NCI-H2107 (cell line): ENCODE results near the gene ALLC.

ENCODE experiments used
- DNase-seq: peaks from one replicate; lab custom pipeline; 2025; lab: John Stamatoyannopoulos, UW

The ALLC gene

DNA sequence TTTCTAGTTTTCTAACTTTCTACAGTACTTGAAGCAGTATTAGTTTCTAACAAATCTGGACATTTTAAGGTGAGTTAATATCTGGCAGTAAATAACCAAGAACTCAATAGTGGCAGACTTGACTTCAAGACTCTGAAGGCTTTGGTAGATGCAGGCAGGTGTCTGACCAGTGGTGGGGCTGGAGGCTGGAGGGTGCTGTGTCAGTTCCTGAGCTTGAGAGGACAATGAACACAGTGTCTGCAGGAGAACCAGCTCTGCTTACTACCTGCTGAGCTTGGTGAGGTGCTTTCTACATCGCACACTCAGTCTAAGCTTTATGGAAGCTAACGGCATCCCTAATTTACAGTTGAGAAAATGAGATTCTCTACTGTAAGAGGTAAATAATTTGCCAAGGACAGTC is 21.2 kb downstream of the ALLC start:
- DNase-seq = no peak

DNA sequence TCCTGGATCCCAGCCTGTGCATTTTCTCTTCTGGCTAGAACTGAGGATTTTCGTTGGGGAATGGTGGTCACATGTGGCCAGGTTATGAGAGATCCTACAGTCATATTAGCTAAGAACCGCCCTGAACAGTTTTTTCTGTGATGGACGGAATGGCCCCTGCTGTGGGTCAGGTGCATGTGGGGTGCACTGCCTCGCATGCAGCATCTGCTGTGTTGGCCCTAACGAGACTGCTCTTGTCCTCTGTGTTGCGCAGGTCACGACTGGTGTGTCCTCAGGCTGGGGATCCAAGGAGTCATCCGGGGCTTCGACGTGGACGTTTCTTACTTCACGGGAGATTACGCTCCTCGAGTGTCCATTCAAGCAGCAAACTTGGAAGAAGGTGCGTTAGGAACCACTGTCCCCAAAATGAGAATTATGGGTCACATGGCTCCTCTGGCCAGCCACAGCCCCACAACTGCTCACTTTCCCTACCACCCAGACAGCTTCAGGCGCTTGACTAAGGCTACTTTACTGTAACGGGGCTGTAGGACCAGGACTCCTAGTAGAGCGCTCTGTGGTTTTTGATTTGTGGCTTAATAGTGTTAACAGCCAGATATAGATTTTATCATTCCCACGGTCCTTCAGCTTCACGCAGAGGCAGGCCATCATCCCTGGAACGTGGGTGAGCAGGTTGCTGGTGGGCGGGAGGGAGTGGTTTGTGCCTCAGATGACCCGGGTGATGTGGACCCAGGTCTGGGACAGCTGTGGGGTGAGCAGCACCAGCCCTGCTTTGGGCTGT is 21.8 kb downstream of the ALLC start:
- DNase-seq = no peak

DNA sequence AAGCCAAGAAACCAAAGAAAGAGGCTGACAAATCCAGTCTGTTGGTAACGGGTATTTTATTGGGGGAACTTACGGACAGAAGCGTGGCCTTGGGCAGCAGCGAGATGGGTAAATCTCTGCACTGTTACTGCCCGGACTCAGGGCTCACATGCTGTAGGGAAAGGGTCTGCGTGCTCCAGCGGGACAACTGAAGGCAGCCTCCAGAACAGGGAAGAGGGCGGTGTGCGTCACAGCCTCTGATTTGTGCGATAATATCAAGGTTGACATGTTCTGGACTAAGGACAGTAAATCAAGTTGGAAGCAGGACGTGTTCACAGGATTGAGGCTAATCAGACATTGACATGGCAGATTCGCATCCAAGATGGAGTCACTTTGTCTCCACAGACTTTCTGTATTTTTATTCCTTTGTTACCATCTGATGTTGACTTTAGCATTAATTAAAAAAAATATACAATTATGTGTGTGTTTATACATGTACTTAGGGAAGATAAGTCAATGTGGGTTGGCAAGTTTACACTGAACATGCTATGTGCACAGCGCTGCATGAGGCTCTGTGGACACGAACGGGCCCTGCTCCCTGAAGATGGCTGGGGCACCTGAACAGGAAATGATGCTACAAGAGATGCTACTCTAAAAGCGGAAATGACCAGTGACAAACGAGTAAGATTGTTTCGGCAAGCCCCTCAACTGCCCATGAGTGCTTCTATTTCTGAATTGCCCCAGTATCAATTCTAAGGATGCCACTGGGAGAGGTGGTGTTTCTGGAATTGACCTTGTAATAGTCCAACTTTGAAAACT is 22.7 kb downstream of the ALLC start:
- no peak for DNase-seq

DNA sequence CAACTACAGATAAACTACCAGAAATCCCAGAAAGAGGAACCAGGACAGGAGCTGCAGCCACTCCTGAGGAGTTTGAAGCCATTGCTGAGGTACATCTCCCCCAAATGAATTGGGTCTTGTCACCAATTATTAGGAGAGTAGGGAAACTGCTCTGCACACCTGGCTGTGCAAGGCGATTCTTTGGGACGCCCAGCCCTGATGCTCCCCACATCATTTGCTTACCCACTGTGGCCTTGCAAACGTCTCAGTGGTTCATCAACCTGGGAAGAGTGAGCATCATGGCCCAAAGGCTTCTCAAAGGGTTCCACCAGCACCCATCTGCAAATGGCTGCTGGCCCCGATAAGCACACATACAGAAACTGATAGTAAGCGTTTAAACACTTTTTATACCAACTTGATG is 23.6 kb downstream of the ALLC start:
- DNase-seq = no peak

DNA sequence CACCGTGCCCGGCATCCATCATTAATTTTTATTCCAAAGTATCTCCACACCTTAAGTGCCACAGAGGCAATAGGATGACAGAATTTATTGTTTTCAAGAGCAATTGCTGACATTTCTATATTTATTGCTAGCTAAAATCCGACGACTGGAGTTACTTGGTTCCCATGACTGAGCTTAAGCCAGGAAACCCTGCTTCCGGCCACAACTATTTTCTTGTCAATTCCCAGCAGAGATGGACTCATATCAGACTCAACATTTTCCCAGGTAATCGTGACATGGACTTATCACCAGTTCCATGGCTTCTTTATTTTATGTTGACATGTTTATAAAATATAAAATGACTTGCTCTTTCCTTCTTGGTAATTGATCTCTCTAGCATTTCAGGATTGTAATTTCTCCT is 24.8 kb downstream of the ALLC start:
- DNase-seq = no peak

DNA sequence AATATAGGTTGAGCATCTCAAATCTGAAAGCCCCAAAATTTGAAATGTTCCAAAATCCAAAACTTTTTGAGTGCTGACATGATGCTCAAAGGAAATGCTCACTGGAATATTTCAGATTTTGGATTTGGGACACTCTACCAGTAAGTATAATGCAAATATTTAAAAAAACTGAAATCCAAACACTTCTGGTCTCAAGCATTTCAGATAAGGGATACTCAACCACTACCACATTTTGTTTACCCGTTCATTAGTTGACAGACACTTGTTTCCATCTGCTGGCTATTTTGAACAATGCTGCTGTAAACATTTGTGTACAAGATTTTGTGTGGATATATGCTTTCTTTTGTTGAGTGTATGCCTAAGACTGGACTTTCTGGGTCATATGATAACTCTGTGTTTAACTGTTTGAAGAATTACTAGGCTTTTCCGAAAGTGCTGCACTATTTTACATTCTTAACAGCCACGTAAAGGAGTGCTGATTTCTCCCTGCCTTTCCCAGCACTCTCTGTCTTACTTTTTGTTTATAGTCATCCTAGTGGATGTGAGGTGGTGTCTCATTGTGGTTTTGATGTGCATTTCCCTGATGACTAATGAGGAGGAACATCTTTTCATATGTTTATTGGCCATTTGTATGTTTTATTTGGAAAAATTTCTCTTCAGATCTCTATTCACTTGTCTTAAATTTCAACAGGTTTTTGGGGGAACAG is 25.9 kb downstream of the ALLC start:
- no peak for DNase-seq

DNA sequence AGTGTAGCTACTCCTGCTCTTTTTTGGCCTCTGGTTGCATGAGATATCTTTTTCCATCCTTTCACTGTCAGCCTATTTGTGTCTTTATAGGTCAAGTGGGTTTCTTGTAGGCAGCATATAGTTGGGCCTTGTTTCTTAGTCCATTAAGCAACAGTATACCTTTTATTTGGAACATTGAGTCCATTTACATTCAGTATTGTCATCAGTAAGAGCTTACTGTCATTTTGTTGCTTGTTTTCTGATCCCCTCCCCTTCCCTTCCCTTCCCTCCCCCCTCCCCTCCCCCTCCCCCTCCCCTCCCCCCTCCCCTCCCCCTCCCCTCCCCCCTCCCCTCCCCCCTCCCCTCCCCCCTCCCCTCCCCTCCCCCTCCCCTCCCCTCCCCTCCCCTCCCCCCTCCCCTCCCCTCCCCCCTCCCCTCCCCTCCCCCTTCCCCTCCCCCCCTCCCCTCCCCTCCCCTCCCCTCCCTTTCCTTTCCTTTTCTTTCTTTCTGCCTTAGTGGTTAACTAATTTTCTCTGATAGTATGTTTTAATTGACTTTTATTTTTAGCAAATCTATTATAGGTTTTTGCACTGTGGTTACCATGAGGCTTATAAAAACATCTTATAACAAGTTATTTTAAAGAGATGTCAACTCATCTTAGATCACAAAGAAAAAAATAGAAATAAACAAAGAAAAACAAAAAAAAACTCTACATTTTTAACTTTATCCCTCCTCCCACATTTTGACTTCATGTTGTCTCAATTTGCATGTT is 32.2 kb downstream of the ALLC start:
- DNase-seq = no peak

DNA sequence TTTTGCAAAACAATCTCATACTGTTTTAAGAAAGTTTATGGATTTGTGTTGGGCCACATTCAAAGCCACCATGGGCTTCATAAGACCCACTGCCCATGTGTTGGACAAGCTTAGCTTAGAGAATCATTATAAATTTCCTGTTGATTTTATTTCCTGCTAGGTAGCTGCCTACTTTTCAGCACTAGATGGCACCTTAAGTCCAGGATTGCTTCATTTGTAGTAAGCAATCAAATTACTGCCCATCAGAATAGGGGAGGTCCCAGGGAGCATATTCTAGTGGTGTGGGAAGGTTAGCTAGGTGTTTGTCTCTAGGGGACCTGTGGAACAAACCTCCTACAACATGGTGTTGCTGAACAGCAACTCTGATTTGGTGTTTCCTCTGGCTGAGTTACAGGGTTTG is 34.4 kb downstream of the ALLC start:
- no peak for DNase-seq

DNA sequence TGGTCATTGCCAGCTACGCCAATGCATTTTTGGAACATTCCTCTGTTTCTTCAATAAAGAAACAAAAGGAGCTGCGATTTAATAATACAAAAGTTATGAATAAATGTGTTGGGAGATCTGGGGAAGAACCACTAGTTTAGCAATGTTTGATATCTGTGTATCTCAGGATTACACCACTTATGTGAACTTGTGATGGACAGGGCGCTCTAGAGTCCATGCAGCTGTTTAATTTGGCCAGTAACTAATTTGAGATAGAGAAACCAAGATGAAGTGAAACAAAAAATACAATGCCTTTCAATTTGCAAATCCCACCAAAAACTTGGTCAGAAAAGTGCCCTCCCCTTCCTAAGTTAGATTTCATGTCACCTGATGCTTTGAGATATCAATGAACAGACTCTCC is 38.5 kb downstream of the ALLC start:
- DNase-seq = no peak

DNA sequence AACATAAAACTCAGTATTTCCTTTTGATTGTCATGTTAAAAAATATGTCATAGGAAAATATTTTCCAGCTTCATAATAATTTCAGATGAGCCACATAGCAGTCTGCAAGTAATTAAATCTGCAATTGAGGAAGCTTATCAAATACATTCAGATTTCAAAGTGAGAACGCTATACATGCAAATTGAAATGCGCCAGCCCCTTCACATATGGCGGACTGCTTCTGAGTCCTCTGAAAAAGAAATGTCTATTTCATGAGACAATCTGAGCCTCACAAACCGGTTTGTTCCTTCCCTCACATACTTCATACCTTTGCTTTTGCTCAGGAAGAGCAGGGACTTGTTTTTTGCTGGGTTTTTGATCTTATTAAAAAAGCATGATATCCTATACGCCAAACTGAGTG is 43.1 kb downstream of the ALLC start:
- DNase-seq = no peak

DNA sequence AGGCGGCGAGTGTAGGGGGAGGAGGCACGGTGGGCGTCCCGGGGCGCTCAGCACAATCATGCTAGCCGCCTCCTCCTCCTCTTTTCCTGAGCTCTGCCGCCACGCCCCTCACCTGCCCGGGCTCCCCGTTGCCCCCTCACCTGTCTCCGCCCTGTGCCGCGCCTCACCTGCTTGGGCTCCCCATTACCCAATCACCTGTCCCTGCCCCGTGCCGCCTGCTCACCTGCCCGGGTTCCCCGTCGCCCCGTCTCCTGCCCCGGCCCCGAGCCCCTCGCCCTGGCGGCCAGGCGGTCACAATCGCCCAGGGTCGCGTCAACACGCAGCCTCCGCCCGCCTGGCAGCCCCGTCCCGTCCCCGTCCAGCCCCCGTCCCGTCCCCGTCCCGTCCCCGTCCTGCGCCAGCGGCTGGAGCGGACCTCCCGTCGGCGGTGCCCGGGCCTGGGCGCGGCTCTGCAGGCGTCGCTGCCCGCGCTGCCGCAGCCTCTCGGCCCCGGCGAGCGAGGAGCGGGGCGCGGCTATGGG is 45.3 kb downstream of the ALLC start, which contains the start of gene DCDC2C:
Gene DCDC2C (plus strand): TSS at position 340 of the 521 bp plus-strand sequence. CDS start 177 bp downstream, at position 517.
- DNase-seq = no peak

DNA sequence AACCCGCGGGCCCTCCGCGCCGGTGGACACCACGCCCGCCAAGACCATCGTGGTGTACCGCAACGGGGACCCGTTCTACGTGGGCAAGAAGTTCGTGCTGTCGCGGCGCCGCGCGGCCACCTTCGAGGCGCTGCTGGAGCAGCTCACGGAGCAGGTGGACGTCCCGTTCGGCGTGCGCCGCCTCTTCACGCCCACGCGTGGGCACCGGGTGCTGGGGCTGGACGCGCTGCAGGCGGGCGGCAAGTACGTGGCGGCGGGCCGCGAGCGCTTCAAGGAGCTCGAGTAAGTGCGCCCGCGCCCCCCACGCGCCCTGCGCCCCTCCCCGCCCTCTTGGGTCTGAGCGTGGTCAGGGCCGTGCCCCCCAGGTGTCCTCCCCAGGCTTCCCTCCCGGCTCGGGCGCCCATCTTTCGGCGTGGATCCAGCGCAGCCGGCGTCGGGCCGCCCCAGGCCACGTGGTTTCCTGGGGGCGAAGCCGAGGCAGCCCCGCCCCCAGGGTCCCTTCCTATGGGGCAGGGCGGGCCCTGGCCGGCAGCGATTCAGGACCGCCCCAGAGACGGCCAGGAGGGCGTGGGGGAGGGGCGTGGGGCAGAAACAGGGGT is 45.9 kb downstream of the ALLC start:
- no peak for DNase-seq

DNA sequence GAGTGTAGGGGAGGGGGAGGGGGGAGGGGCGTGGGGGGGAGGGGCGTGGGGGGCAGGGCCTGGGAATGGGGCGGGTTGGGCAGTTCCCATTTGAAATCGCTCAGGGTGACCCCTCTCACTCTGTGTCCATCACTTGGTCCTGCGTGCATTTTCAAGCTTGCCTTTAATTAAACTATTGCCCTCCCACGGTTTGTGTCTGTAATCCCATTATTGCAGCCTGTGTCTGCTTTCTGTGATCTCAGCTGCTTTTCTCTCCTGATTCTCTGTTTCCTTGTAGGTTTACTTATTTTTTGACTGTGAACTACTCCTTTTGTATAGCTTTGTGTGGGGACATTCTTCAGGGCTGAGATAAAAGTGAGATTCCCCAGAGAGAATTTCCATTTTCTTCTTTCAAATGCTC is 46.7 kb downstream of the ALLC start:
- no peak for DNase-seq

DNA sequence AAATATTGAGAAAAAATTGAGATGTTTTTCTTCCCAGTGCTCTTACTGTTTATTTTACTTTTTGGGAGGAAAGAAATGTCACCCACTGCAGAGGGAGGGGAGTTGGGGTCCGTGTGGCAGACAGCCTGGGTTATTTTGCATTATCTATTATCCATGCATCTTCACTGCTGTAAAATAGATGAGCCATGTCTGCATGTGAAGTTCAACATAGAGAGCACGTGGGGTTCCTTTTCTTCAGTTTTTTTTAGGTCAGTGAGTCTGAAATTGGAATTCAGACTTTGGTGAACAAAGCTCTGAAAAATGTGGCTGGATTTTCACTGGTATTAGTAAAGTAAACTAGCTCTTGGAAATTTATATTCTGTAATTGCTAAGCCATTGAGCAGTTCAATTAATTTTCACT is 47.8 kb downstream of the ALLC start:
- no peak for DNase-seq

DNA sequence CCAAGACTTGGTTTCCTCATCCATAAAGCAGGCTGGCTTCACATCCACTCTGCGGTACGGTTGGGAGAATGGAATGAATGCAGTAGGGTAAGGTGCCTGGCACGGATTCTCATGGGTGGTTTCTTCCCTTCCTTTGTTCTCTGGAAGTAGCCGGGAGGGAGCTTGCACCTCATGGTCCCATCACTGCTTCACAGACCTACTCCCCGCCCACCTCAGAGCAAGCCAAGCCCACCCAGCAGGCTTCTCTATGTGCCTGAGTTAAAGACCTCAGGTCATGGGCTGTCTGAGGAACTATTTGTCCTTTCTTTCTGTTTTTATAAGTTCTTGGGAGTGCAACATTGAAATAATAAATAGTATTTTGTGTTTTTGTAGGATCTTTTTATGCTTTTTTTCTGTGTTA is 48.9 kb downstream of the ALLC start:
- DNase-seq = no peak

DNA sequence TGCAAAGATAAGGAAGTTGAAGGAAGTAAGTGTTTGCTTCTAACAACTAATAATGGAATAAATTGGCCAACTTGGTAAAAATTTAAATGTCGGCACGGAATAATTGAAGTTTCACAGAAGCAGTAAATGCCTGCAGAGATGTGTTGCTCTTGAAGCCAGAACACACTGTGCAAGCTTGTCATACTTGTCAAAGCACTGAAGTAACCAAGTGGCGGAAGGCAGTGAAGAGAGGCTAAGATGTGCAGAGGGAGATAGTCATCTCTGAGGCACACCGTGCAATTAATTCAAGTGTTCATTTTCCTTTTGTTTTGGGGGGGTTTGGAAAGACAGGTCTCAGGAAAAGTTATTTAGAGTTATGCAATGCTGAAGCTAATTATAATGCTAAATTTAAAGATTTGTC is 50.6 kb downstream of the ALLC start:
- no peak for DNase-seq

DNA sequence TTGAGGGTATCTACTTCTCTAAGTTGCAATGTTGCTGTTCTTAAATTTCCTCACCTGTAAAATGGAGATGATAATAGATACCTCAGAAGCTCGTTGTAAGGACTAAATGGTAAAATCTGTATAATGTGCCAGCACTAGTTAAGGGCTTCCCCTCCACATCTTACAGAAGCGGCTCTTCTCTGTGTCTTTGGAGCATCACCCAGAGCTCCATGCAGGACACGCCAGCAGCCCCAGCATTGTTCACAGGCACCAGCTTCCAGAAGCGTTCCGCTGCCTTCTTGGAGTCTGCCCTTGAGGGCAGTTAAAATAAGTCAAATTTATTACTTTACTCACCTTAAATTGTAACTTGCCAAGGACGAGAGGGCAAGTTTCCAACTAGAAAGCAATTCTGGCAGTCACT is 51.2 kb downstream of the ALLC start:
- no peak for DNase-seq

DNA sequence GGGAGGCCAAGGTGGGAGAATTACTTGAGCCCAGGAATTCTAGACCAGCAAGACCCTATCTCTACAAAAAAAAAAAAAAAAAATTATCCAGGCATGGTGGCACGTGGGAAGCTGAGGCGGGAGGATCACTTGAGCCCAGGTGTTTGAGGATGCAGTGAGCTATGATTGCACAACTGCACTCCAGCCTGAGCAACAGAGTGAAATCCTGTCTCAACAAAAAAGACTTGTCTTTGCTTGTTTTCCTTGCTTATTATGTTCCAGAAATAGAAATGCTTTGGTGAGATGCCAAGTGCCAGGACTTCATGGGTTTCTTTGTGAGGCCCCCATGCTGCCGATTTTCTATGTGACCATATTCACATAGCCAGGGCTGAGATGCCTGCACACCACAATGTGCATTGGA is 54.4 kb downstream of the ALLC start:
- no peak for DNase-seq

DNA sequence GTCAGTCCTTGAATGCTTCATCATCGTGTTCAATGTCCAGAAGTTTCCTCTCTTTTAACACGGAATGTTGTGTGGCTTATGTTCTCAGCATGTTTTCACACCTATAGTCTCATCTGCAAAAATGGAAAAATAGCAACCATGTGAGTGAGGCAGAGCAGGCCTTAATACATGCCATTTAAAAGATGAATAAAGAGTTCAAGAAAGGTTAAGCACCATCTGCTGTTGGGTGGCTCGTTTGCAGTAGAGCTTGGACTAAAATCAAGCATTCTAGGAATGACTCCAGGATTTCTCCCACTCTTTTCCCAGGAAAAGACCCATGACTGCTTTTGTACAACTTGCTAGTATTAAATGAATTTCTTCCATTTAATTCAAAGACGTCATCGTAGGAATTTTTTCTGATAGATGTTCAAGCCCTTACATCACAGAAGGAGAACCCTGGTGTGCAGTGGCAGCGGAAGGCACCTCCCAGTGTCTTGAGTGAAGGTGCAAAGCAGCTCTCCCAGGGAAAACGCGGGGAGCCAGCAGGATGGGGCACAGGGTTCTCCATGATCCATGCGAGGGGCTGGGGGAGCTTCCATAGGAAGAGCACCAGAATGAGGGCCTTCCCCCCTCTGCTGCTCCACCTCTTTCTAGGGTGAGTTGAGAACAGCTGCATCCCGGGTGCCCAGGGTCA is 55.0 kb downstream of the ALLC start:
- DNase-seq = no peak

DNA sequence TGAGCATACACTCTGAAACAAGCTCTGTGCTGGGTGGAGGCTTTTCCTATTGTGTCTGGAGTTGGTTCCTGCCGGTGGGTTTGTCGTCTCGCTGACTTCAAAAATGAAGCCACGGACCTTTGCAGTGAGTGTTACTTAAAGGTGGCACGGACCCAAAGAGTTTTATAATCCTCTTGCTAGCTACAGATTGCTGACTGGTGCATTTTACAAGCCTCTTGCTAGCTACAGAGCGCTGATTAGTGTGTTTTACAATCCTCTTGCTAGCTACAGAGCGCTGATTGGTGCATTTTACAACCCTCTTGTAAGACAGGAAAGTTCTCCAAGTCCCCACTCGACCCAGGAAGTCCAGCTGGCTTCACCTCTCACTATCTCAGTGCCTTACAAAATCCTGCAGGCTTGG is 60.7 kb downstream of the ALLC start:
- no peak for DNase-seq

DNA sequence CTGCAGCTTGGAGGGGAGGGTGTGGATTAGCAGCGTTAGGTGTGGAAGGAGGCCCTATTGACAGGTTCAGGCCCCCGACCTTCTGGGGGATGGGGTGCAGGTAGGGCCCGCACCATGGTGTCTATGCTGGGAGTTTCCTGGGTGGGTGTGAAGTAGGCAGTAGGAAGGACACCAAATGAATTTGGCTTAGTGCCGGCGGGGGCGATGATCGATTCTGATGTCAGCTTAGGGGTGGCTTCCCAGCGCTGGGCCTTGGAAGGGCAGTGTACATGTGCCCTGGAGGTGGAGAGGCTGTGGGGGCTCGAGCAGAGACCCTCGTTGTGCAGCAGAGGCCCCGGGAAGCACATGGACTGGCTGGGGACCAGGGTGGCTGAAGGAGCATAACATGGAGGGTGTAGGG is 67.0 kb downstream of the ALLC start:
- no peak for DNase-seq
